ENCODE measurements around the gene FAM8A1. TPM values are rescaled to one million over a fixed set of nuclear protein-coding genes. Genes with fewer than 3 reads are reported as not detected.

FAM8A1 gene
- total and polyA plus RNA-seq, 9 of the 15 experiments (the other 6 are each of a cell fraction or from before 2014, with no cell fraction given) = 4.9 to 23.6 (median 14.2) TPM

- no peaks in the 10 kb centered on the region for H3K9me3 ChIP-seq (replicated peaks; ENCODE audit: control insufficient read depth, insufficient read depth, low read depth, low read length)
- ChIA-PET POLR2A (interaction anchor here (0.9 to 1.4 kb wide), 3 partner anchors 11 to 22 kb away, joined by 3 to 8 read pairs (median 4); no protein-coding TSS in a partner anchor), CTCF (ENCODE audit: low intra/inter-chr PET ratio) (no interaction called here)
- WGBS (ENCODE audit: insufficient coverage, low coverage, missing lambda C conversion rate) = 100% methylated on average over 1 of the region's 1 CpG
- H3K9ac ChIP-seq (ENCODE audit: insufficient read depth in 1 of 2, low read depth in 2 of 2, low read length in 2 of 2) = no peak overlapping the region
- FAIRE-seq = no peak
- intact Hi-C loops (cut with micrococcal nuclease) (no loop called here), in situ Hi-C loops (cut with MboI) (no loop called here)
- no peak overlapping the region for H3K4me3 ChIP-seq
- peaks cover 66% of the 10 kb centered on the region for H3K79me2 ChIP-seq (ENCODE audit: control insufficient read depth, insufficient read depth, low read length)
- no peaks in the 10 kb centered on the region; the same call in 1 of the 2 replicates for H4K20me1 ChIP-seq (replicated peaks; ENCODE audit: control insufficient read depth, insufficient read depth, low read length)
- peaks cover 92% of the 10 kb centered on the region for H3K36me3 ChIP-seq (ENCODE audit: control insufficient read depth, insufficient read depth, low read length)
- H2AFZ ChIP-seq (ENCODE audit: low read depth, low read length) = no peak overlapping the region
- H3K4me1 ChIP-seq (replicated peaks in 1 of 2; ENCODE audit: control insufficient read depth in 2 of 2, insufficient read depth in 2 of 2, low read length in 2 of 2) = no peaks in the 10 kb centered on the region
- no TSS peak for BruUV-seq (replicated peaks)
- no peaks in the 10 kb centered on the region for H3K27me3 ChIP-seq (ENCODE audit: control insufficient read depth in 2 of 2, insufficient read depth in 2 of 2, low read length in 2 of 2)
- no peaks in the 10 kb centered on the region for H3K9me1 ChIP-seq (ENCODE audit: control insufficient read depth, insufficient read depth, low read length)
- no peak overlapping the region for H3K4me2 ChIP-seq (ENCODE audit: insufficient read depth, low read length)
- peak; percentile 67; the same call in 2 of the 3 replicates for ATAC-seq
- DNase-seq (ENCODE audit: extremely low read depth in 1 of 4, low spot score in 3 of 4) = peak in 2 of 4 experiments; percentile 39 to 43
- no peak overlapping the region for H3K27ac ChIP-seq (ENCODE audit: extremely low read depth, low read depth, low read length)
- TF ChIP-seq SAFB2 (IDR thresholded peaks at IDR 0.05; ENCODE audit: borderline replicate concordance, low read depth, low read length, severe bottlenecking) (no peak), PHF21A (IDR thresholded peaks at IDR 0.05; ENCODE audit: borderline replicate concordance, low read depth) (no peak), TCF15 (CRISPR knock-in tag; IDR thresholded peaks at IDR 0.05) (no peak), FOXP4 (CRISPR knock-in tag; IDR thresholded peaks at IDR 0.05; ENCODE audit: borderline replicate concordance) (no peak), JUNB (CRISPR knock-in tag; conservative IDR thresholded peaks at IDR 0.05) (no peak), ZBED1 (IDR thresholded peaks at IDR 0.05) (no peak), TCF7 (IDR thresholded peaks at IDR 0.05; ENCODE audit: borderline replicate concordance) (no peak), ILK (tag; IDR thresholded peaks at IDR 0.05; ENCODE audit: borderline replicate concordance, low read depth) (no peak), ZNF165 (CRISPR knock-in tag; IDR thresholded peaks at IDR 0.05; ENCODE audit: borderline replicate concordance) (no peak), BCL6 (CRISPR knock-in tag; IDR thresholded peaks at IDR 0.05) (no peak), HEY1 (CRISPR knock-in tag; IDR thresholded peaks at IDR 0.05; ENCODE audit: borderline replicate concordance) (no peak), IRF1 (CRISPR knock-in tag; IDR thresholded peaks at IDR 0.05; ENCODE audit: borderline replicate concordance) (no peak), STAT5B (CRISPR knock-in tag; IDR thresholded peaks at IDR 0.05) (no peak)
Observed at GRCh38 chr6:17656092-17656491, 56.0 kb downstream of the FAM8A1 start.

All from K562 (cell line).